Measurements from ENCODE around the gene SLC16A13. TPM values are rescaled to one million over a fixed set of nuclear protein-coding genes. Genes with fewer than 3 reads are reported as not detected.

SLC16A13 gene
- total and polyA plus RNA-seq, 2 experiments from 2014 or later: 4.0 to 5.8 TPM

DNA sequence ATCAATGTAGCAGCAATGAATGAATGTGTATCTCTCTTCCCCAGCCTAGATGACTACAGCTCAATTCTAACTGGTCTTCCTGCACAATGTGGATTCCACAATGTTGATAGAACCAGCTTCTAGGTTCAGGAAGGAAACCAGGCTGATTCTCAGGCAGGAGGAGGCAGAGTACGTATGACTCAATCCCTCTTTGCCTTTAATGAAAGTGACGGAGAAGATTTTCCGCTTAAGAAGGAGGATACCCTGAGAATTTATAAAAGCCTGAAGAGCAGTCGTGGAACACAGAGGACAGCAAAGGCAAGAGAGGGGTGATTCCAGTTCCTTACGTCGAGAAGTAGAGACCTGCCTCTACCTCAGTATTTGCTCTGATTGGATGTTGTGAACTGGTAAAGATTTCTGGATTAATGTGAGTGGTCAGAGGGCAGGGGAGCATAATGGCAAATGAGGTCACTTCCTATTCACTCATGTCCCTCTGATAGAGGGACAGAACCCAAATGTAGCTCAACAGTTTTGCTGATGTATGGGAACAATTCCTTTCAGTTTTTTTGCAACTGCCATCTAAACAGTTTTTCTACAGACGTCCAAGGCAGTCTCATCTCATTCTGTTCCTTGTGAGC, 23.1 kb downstream of the SLC16A13 start:
- peak in 1 of 2 donors; percentile 55 for DNase-seq (ENCODE audit: low read depth in 1 of 2, low spot score in 1 of 2)
- Histone ChIP-seq H3K36me3 (no peaks in the 10 kb centered on the region), H3K27ac (no peak overlapping the region), H3K4me3 (no peak overlapping the region), H3K4me1 (ENCODE audit: low read depth) (no peaks in the 10 kb centered on the region), H3K9me3 (ENCODE audit: low read depth) (no peaks in the 10 kb centered on the region), H3K27me3 (no peaks in the 10 kb centered on the region)
- TF ChIP-seq, protein P1, sequence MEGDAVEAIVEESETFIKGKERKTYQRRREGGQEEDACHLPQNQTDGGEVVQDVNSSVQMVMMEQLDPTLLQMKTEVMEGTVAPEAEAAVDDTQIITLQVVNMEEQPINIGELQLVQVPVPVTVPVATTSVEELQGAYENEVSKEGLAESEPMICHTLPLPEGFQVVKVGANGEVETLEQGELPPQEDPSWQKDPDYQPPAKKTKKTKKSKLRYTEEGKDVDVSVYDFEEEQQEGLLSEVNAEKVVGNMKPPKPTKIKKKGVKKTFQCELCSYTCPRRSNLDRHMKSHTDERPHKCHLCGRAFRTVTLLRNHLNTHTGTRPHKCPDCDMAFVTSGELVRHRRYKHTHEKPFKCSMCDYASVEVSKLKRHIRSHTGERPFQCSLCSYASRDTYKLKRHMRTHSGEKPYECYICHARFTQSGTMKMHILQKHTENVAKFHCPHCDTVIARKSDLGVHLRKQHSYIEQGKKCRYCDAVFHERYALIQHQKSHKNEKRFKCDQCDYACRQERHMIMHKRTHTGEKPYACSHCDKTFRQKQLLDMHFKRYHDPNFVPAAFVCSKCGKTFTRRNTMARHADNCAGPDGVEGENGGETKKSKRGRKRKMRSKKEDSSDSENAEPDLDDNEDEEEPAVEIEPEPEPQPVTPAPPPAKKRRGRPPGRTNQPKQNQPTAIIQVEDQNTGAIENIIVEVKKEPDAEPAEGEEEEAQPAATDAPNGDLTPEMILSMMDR (IDR thresholded peaks at IDR 0.05; ENCODE audit: low read depth, low read length): no peak

DNA sequence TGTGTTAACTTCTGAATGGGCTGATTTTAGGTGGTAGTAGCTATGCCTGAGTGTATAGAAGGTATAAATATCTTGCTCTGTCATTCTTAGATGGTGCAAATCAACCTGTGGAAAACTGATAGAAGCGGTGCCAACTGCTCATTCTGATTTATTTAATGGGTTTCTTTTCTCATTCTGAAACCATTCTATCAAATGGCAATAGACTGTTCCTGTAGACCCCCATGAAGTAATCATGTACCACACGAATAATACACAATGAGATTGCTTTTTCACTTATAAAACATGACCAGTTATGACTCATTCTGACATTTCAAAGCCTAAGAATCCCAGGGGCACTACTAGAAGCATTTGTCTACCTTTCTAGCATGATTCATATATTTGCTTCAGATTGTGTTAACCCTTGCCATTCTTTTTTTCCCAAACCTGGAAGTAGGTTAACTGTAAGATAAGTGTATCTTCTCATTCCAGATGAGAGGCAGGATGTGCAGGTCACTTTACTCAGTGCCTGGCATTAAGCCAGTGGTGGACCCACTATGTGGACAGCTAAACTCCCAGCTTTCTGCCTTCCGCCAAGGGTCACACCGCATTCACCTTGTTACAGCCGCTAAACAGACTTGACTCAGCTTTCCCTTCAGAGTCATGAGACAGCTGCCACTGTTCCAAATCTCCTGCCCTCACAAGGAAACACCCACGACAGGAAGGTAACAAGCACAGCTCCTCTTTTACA, 24.5 kb downstream of the SLC16A13 start:
- H3K4me1 ChIP-seq (ENCODE audit: low read depth): no peaks in the 10 kb centered on the region
- no peaks in the 10 kb centered on the region for H3K9me3 ChIP-seq (ENCODE audit: low read depth)
- H3K4me3 ChIP-seq: no peak overlapping the region
- no peak overlapping the region for H3K27ac ChIP-seq
- DNase-seq (ENCODE audit: low read depth in 1 of 2, low spot score in 1 of 2): peak in 1 of 2 donors; percentile 62
- H3K36me3 ChIP-seq: no peaks in the 10 kb centered on the region
- no peaks in the 10 kb centered on the region for H3K27me3 ChIP-seq
- TF ChIP-seq, protein P1 (IDR thresholded peaks at IDR 0.05; ENCODE audit: low read depth, low read length): no peak

DNA sequence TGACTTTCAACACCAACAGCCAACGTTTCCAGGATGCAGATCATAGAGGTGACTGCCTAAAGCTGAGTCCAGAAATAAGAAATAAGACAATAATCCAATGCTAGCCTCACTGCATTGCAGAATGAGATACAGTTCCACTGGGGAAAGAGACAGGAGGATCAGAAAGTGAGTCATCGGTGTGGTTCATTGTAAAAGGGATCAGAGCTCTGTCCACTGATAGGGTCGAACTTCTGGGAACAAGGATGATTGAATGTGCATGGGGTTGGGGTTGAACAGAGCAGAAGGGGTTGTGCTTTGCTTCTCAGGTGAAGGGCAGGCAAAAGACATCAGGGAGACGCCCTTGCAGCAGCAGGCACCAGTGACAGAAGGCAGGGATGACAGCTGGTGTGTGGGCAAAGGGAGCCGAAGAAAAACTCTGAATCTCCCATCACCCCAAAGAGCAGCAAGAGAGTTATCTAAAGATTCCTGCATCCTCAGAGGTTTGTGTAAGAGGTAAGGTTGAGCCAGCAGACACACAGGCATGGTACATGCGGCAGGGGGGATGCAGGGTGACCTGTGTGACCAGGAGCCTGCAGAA, 27.8 kb downstream of the SLC16A13 start:
- no peak for DNase-seq (ENCODE audit: low read depth in 1 of 2, low spot score in 1 of 2)
- TF ChIP-seq, protein P1 (IDR thresholded peaks at IDR 0.05; ENCODE audit: low read depth, low read length): no peak
- Histone ChIP-seq H3K27me3 (no peaks in the 10 kb centered on the region), H3K4me3 (no peak overlapping the region), H3K9me3 (ENCODE audit: low read depth) (no peaks in the 10 kb centered on the region), H3K27ac (no peak overlapping the region), H3K36me3 (no peaks in the 10 kb centered on the region), H3K4me1 (ENCODE audit: low read depth) (no peaks in the 10 kb centered on the region)

DNA sequence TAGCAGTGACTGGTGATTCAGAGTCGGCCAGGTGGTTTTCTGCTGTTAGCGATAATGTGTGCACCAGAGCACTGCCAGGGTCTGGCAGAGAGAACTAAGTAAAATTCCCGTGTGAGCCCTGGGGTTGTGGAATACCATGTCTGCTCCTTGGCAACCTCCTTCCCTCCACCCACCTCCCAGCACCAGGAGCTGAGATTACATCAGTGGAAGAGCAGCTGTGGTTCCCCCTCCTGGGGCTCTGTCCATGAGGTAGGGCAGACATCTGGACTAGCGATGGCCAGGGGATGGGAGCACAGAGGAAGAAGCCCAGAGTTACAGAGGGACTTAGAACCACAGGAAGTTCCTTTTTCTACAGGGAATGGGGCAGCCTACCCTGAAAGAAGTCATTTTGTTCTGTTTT, 28.4 kb downstream of the SLC16A13 start:
- no peak for DNase-seq (ENCODE audit: low read depth in 1 of 2, low spot score in 1 of 2)
- TF ChIP-seq, protein P1 (IDR thresholded peaks at IDR 0.05; ENCODE audit: low read depth, low read length): no peak
- Histone ChIP-seq H3K4me1 (ENCODE audit: low read depth) (no peaks in the 10 kb centered on the region), H3K9me3 (ENCODE audit: low read depth) (no peaks in the 10 kb centered on the region), H3K27me3 (no peaks in the 10 kb centered on the region), H3K36me3 (no peaks in the 10 kb centered on the region), H3K4me3 (no peak overlapping the region), H3K27ac (no peak overlapping the region)

DNA sequence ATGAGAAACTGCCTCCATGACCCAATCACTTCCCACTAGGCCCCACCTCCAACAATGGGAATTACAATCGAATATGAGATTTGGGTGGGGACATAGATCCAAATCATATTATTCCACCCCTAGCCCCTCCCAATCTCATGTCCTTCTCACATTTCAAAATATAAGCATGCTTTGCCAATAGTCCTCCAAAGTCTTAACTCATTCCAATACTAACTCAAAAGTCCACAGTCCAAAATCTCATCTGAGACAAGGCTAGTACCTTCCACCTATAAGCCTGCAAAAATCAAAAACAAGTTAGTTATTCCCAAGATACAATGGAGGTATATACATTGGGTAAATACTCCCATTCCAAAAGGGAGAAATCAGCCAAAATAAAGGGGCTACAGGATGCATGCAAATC, 31.4 kb downstream of the SLC16A13 start:
- TF ChIP-seq, protein P1 (IDR thresholded peaks at IDR 0.05; ENCODE audit: low read depth, low read length): no peak
- DNase-seq (ENCODE audit: low read depth in 1 of 2, low spot score in 1 of 2): no peak
- no peak overlapping the region for H3K4me3 ChIP-seq
- no peaks in the 10 kb centered on the region for H3K9me3 ChIP-seq (ENCODE audit: low read depth)
- H3K36me3 ChIP-seq: no peaks in the 10 kb centered on the region
- no peak overlapping the region for H3K27ac ChIP-seq
- no peaks in the 10 kb centered on the region for H3K4me1 ChIP-seq (ENCODE audit: low read depth)
- no peaks in the 10 kb centered on the region for H3K27me3 ChIP-seq
